Fibroblast of skin of abdomen (primary cell): ENCODE measurements around the gene NR2F1.
A peak's percentile ranks its signal among the peaks of the same experiment; 100 is the strongest.

ENCODE experiments used
- DNase-seq: peaks from one replicate; pipeline ENCODE4 v3.0.0-alpha.2; 2013

The NR2F1 gene

GRCh38 chr5:93577854-93578812 lies 4.9 kb upstream of the NR2F1 start:
- DNase-seq: no peak

GRCh38 chr5:93578813-93579691 lies 4.0 kb upstream of the NR2F1 start:
- DNase-seq: no peak

GRCh38 chr5:93579692-93580062 lies 3.3 kb upstream of the NR2F1 start:
- no peak for DNase-seq

- DNase-seq: peak; percentile 48
These were observed 2.7 kb upstream of the NR2F1 start for GRCh38 chr5:93580063-93580926.

- DNase-seq: no peak
These were observed 2.0 kb upstream of the NR2F1 start, which contains the start of gene NR2F1-AS1 for GRCh38 chr5:93580927-93581445. NR2F1-AS1 (minus strand) TSS chr5:93581219.

GRCh38 chr5:93582167-93582462 lies 907 bp upstream of the NR2F1 start:
- DNase-seq: no peak

- DNase-seq: no peak
These were observed 381 bp downstream of the NR2F1 start for GRCh38 chr5:93583439-93583767.

GRCh38 chr5:93583768-93584595 lies 960 bp downstream of the NR2F1 start:
- DNase-seq: peak; percentile 76

- no peak for DNase-seq
These were observed 1.6 kb downstream of the NR2F1 start for GRCh38 chr5:93584596-93585040.

- no peak for DNase-seq
These were observed 2.2 kb downstream of the NR2F1 start for GRCh38 chr5:93585041-93585766.

GRCh38 chr5:93585767-93586385 lies 2.9 kb downstream of the NR2F1 start:
- no peak for DNase-seq

GRCh38 chr5:93586736-93587596 lies 3.9 kb downstream of the NR2F1 start:
- no peak for DNase-seq

- DNase-seq: no peak
These were observed 4.8 kb downstream of the NR2F1 start for GRCh38 chr5:93587597-93588351.

GRCh38 chr5:93588352-93589151 lies 5.5 kb downstream of the NR2F1 start:
- DNase-seq: no peak

GRCh38 chr5:93589152-93589828 lies 6.3 kb downstream of the NR2F1 start:
- no peak for DNase-seq

- DNase-seq: no peak
These were observed 6.8 kb downstream of the NR2F1 start for GRCh38 chr5:93589829-93590215.

GRCh38 chr5:93590493-93590892 lies 7.5 kb downstream of the NR2F1 start:
- no peak for DNase-seq
